SK-N-SH treated with all-trans-retinoic acid at 6 μM for 48 hours (cell line): ENCODE measurements around the gene OSMR.

Experiments
- ATAC-seq: fragments of 200-7000 bp; cut with Tn5 transposase; 3 replicates; pipeline ENCODE4 v1.9.1; 2020; ENCODE audit warnings: mild to moderate bottlenecking, moderate library complexity
- BACH2 ChIP-seq: fragments of 250-450 bp; sonication (Bioruptor Pico); IDR thresholded peaks from 2 replicates; pipeline ENCODE4 v1.9.0; 2021; ENCODE audit warnings: mild to moderate bottlenecking, borderline replicate concordance
- CSDC2 ChIP-seq: fragments of 250-450 bp; sonication (Bioruptor Pico); IDR thresholded peaks from 2 replicates; pipeline ENCODE4 v1.5.0; 2020; ENCODE audit warnings: mild to moderate bottlenecking, moderate library complexity
- GLIS3 ChIP-seq: fragments of 250-450 bp; sonication (Bioruptor Pico); IDR thresholded peaks from 2 replicates; pipeline ENCODE4 v1.5.0; 2020; ENCODE audit warnings: mild to moderate bottlenecking, moderate library complexity
- ISL1 ChIP-seq: fragments of 250-450 bp; sonication (Bioruptor Pico); IDR thresholded peaks from 2 replicates; pipeline ENCODE4 v2.1.2; 2022; ENCODE audit warnings: mild to moderate bottlenecking, moderate library complexity
- OSR1 ChIP-seq: fragments of 250-450 bp; sonication (Bioruptor Pico); IDR thresholded peaks from 2 replicates; pipeline ENCODE4 v1.8.0; 2022; ENCODE audit warnings: moderate library complexity, mild to moderate bottlenecking, inconsistent platforms
- PPARA ChIP-seq: fragments of 250-450 bp; sonication (Bioruptor Pico); IDR thresholded peaks from 2 replicates; pipeline ENCODE4 v1.5.0; 2020; ENCODE audit warnings: mild to moderate bottlenecking, borderline replicate concordance
- RARB ChIP-seq: fragments of 250-450 bp; sonication (Bioruptor Pico); IDR thresholded peaks from 2 replicates; pipeline ENCODE4 v1.8.0; 2021; ENCODE audit warnings: mild to moderate bottlenecking, moderate library complexity
- SNAI2 ChIP-seq: fragments of 250-450 bp; sonication (Bioruptor Pico); IDR thresholded peaks from 2 replicates; pipeline ENCODE4 v1.5.0; 2020; ENCODE audit warnings: mild to moderate bottlenecking, moderate library complexity
- TCF4 ChIP-seq: fragments of 250-450 bp; sonication (Bioruptor Pico); IDR thresholded peaks from 2 replicates; pipeline ENCODE4 v1.8.0; 2021; ENCODE audit warnings: mild to moderate bottlenecking, moderate library complexity, borderline replicate concordance
- TOX ChIP-seq: fragments of 250-450 bp; sonication (Bioruptor Pico); IDR thresholded peaks from 2 replicates; pipeline ENCODE4 v1.8.0; 2021; ENCODE audit warnings: mild to moderate bottlenecking, moderate library complexity, borderline replicate concordance
- ZFP3 ChIP-seq: fragments of 250-450 bp; sonication (Bioruptor Pico); IDR thresholded peaks from 2 replicates; pipeline ENCODE4 v1.5.0; 2020; ENCODE audit warnings: mild to moderate bottlenecking, moderate library complexity
- ZFP30 ChIP-seq: fragments of 450-650 bp; formaldehyde crosslinking; IDR thresholded peaks from 2 replicates; pipeline ENCODE4 v1.5.0; 2022; ENCODE audit warnings: mild to moderate bottlenecking, moderate library complexity
- ZNF565 ChIP-seq: fragments of 450-650 bp; formaldehyde crosslinking; conservative IDR thresholded peaks from 2 replicates; pipeline ENCODE4 v1.5.0; 2020; ENCODE audit warnings: low read depth, mild to moderate bottlenecking, moderate library complexity
- ZNF70 ChIP-seq: fragments of 450-650 bp; formaldehyde crosslinking; IDR thresholded peaks from 2 replicates; pipeline ENCODE4 v1.5.0; 2020; ENCODE audit warnings: mild to moderate bottlenecking, moderate library complexity
- TF ChIP-seq, protein P1 (sequence below): fragments of 250-450 bp; sonication (Bioruptor Pico); IDR thresholded peaks from 2 replicates; pipeline ENCODE4 v1.5.1; 2021; ENCODE audit warnings: mild to moderate bottlenecking, moderate library complexity
- TF ChIP-seq, protein P2 (sequence below): fragments of 250-450 bp; sonication (Bioruptor Pico); IDR thresholded peaks from 2 replicates; pipeline ENCODE4 v1.8.0; 2021; ENCODE audit warnings: low read depth, mild to moderate bottlenecking, moderate library complexity, borderline replicate concordance
- TF ChIP-seq, protein P3 (sequence below): fragments of 250-450 bp; sonication (Bioruptor Pico); IDR thresholded peaks from 2 replicates; pipeline ENCODE4 v1.5.1; 2020; ENCODE audit warnings: low read depth, mild to moderate bottlenecking, moderate library complexity
- TF ChIP-seq, protein P4 (sequence below): fragments of 250-450 bp; sonication (Bioruptor Pico); IDR thresholded peaks from 2 replicates; pipeline ENCODE4 v1.5.0; 2020; ENCODE audit warnings: mild to moderate bottlenecking, moderate library complexity
- TF ChIP-seq, protein P5 (sequence below): fragments of 250-450 bp; sonication (Bioruptor Pico); IDR thresholded peaks from 2 replicates; pipeline ENCODE4 v1.8.0; 2020; ENCODE audit warnings: mild to moderate bottlenecking, moderate library complexity, borderline replicate concordance

OSMR gene

DNA sequence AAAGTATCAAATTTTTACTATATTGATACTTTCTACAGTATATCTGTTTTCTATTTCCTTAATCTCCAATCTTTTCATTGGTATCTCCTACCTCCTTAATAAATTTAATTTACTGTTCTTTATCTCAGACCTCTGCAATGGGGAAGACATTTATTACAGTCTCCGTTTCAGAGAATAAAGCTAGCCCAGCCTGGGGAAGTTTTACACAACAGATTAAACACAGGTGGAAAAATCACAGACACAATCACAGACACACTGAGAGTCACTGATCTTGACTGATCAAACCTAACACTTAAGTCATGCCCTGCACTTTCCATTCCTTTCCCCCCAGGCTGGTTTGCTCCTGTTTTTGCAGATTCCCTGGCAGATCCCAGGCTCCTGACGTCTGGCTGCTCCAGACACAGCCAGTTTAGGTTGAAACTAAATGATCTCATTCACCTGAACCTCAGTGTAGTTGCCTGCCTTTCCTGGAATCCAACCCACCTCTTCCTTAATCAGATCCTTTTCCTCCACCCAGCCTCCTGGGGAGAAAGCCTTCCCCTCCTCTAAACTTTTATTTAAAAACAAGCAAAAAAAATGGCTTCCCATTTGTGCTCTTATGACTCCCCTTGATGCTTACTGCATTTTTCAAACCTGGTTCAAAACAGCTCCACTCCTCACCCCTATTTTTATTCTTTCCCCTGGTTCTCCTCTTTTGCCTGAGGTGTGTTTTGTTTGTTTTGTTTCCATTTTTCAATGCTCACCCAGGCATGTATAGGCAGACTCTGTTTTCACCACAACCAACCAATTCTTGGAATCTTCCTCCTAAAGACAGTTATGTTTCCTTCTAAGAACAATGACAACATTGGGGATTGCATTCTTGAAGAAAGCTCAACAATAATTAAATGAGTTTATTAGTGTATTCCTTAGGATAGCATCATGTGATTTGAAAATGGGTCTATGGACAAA lies 29.5 kb upstream of the OSMR start (continued):
- TF ChIP-seq, protein P1, sequence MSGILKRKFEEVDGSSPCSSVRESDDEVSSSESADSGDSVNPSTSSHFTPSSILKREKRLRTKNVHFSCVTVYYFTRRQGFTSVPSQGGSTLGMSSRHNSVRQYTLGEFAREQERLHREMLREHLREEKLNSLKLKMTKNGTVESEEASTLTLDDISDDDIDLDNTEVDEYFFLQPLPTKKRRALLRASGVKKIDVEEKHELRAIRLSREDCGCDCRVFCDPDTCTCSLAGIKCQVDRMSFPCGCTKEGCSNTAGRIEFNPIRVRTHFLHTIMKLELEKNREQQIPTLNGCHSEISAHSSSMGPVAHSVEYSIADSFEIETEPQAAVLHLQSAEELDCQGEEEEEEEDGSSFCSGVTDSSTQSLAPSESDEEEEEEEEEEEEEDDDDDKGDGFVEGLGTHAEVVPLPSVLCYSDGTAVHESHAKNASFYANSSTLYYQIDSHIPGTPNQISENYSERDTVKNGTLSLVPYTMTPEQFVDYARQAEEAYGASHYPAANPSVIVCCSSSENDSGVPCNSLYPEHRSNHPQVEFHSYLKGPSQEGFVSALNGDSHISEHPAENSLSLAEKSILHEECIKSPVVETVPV (CRISPR knock-in tag), result no peak
- TF ChIP-seq TCF4, result peak; percentile 66; the same call in 1 of the 2 replicates
- no peak for TF ChIP-seq RARB (CRISPR knock-in tag)
- TF ChIP-seq, protein P2, sequence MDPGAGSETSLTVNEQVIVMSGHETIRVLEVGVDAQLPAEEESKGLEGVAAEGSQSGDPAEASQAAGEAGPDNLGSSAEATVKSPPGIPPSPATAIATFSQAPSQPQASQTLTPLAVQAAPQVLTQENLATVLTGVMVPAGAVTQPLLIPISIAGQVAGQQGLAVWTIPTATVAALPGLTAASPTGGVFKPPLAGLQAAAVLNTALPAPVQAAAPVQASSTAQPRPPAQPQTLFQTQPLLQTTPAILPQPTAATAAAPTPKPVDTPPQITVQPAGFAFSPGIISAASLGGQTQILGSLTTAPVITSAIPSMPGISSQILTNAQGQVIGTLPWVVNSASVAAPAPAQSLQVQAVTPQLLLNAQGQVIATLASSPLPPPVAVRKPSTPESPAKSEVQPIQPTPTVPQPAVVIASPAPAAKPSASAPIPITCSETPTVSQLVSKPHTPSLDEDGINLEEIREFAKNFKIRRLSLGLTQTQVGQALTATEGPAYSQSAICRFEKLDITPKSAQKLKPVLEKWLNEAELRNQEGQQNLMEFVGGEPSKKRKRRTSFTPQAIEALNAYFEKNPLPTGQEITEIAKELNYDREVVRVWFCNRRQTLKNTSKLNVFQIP (CRISPR knock-in tag), result no peak
- TF ChIP-seq ZFP30 (CRISPR knock-in tag), result no peak
- TF ChIP-seq ZNF565 (CRISPR knock-in tag), result no peak
- TF ChIP-seq, protein P3, sequence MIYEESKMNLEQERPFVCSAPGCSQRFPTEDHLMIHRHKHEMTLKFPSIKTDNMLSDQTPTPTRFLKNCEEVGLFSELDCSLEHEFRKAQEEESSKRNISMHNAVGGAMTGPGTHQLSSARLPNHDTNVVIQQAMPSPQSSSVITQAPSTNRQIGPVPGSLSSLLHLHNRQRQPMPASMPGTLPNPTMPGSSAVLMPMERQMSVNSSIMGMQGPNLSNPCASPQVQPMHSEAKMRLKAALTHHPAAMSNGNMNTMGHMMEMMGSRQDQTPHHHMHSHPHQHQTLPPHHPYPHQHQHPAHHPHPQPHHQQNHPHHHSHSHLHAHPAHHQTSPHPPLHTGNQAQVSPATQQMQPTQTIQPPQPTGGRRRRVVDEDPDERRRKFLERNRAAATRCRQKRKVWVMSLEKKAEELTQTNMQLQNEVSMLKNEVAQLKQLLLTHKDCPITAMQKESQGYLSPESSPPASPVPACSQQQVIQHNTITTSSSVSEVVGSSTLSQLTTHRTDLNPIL (CRISPR knock-in tag), result peak; percentile 59; the same call in 1 of the 2 replicates
- TF ChIP-seq CSDC2 (CRISPR knock-in tag), result peak; percentile 59; the same call in 1 of the 2 replicates
- TF ChIP-seq, all 23 proteins: peak for 4

DNA sequence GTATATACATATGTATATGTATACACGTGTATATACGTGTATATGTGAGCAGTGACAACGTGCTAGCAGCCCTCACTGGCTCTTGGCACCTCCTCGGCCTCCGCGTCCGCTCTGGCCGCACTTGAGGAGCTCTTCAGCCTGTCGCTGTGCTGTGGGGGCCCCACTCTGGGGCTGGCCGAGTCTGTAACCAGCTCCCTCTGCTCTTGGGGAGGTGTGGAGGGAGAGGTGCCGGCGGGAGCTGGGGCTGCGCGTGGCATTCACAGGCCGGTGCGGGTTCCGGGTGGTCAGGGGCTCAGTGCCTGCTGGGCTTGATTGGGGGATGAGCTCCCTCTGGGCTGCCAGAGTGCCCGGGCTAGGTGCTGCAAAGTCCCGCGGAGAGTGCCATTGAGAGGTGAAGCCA lies 24.1 kb upstream of the OSMR start:
- TF ChIP-seq ZFP3 (CRISPR knock-in tag), result no peak
- TF ChIP-seq BACH2 (CRISPR knock-in tag), result no peak
- TF ChIP-seq, protein P4, sequence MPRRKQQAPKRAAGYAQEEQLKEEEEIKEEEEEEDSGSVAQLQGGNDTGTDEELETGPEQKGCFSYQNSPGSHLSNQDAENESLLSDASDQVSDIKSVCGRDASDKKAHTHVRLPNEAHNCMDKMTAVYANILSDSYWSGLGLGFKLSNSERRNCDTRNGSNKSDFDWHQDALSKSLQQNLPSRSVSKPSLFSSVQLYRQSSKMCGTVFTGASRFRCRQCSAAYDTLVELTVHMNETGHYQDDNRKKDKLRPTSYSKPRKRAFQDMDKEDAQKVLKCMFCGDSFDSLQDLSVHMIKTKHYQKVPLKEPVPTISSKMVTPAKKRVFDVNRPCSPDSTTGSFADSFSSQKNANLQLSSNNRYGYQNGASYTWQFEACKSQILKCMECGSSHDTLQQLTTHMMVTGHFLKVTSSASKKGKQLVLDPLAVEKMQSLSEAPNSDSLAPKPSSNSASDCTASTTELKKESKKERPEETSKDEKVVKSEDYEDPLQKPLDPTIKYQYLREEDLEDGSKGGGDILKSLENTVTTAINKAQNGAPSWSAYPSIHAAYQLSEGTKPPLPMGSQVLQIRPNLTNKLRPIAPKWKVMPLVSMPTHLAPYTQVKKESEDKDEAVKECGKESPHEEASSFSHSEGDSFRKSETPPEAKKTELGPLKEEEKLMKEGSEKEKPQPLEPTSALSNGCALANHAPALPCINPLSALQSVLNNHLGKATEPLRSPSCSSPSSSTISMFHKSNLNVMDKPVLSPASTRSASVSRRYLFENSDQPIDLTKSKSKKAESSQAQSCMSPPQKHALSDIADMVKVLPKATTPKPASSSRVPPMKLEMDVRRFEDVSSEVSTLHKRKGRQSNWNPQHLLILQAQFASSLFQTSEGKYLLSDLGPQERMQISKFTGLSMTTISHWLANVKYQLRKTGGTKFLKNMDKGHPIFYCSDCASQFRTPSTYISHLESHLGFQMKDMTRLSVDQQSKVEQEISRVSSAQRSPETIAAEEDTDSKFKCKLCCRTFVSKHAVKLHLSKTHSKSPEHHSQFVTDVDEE (CRISPR knock-in tag), result no peak
- no peak for TF ChIP-seq GLIS3 (CRISPR knock-in tag)
- no peak for TF ChIP-seq ISL1
- TF ChIP-seq RARB (CRISPR knock-in tag), result no peak
- TF ChIP-seq, protein P5, sequence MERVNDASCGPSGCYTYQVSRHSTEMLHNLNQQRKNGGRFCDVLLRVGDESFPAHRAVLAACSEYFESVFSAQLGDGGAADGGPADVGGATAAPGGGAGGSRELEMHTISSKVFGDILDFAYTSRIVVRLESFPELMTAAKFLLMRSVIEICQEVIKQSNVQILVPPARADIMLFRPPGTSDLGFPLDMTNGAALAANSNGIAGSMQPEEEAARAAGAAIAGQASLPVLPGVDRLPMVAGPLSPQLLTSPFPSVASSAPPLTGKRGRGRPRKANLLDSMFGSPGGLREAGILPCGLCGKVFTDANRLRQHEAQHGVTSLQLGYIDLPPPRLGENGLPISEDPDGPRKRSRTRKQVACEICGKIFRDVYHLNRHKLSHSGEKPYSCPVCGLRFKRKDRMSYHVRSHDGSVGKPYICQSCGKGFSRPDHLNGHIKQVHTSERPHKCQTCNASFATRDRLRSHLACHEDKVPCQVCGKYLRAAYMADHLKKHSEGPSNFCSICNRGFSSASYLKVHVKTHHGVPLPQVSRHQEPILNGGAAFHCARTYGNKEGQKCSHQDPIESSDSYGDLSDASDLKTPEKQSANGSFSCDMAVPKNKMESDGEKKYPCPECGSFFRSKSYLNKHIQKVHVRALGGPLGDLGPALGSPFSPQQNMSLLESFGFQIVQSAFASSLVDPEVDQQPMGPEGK (CRISPR knock-in tag), result no peak
- no peak for TF ChIP-seq TOX
- no peak for TF ChIP-seq OSR1 (CRISPR knock-in tag)
- no peak for ATAC-seq

DNA sequence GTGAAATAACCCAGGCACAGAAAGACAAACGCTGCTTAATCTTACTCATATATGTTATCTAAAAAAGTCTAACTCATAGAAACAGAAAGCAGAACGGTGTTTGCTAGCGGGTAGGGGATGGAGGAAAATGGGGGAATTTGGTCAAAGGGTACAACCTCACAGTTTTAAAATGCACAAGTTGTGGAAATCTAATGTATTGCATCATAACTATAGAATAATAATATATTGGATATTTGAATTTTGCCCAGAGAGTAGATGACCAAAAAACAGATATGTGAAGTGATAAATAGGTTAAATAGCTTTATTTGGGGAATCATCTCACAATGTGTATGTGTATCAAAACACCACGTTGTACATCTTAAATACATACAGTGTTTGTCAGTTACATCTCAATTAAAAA lies 22.3 kb upstream of the OSMR start:
- no peak for ATAC-seq
- TF ChIP-seq PPARA (CRISPR knock-in tag) (no peak), OSR1 (CRISPR knock-in tag) (no peak), SNAI2 (CRISPR knock-in tag) (no peak), RARB (CRISPR knock-in tag) (no peak), ZNF70 (CRISPR knock-in tag) (no peak)
- TF ChIP-seq, protein P3 (CRISPR knock-in tag), result no peak
- TF ChIP-seq, all 23 proteins: peak for 0
